Measurements from ENCODE around the gene QRFP. TPM values are rescaled to one million over a fixed set of nuclear protein-coding genes. Genes with fewer than 3 reads are reported as not detected.

The QRFP gene
- total and polyA plus RNA-seq, 4 donors = 0.05 TPM; not detected in 3

DNA sequence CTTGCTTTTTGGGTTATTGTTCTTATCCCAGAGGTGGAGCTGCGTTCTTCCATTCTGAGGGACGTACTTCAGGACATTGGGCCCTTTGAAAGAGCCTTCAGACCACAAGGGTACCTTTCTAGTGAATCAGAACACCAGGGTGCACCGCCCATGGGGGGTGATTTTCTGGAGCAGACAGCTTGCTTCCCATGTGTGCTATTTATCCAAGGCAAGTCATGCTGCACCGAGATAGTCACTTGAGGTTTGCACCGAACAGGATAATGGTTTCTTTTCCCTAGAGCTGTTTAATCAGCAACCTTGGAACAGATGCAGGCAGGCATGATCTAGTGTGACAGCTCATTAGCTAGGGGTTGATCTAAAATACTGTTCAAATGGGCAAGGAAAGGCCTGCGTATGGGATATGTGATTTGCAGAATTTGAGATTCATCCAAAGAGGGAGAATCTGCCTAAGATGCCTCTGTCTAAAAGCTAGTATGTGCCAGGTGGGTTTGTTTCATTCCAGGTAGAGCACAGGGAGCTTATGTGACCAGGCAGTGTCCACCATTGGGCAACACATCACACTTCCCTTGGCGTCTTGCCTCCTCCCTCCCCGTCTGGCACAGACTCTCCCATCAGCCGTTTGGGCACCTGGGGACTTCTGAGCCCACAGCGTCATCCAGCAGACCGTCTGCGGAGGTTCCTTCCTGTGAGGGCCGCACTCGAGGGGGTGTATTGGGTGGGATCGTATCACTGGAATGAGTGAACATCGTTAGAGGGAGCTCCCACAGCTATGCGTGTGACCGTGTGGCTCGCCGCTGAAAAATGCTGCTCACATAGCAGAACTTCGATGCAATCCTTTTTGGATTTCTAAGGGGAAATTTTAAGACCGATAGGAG, 38.5 kb downstream of the QRFP start (continued):
- TF ChIP-seq SP1 (IDR thresholded peaks at IDR 0.05) (no peak), FOXA2 (IDR thresholded peaks at IDR 0.05) (no peak)
- TF ChIP-seq, protein P1, sequence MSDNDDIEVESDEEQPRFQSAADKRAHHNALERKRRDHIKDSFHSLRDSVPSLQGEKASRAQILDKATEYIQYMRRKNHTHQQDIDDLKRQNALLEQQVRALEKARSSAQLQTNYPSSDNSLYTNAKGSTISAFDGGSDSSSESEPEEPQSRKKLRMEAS (IDR thresholded peaks at IDR 0.05) = no peak
- TF ChIP-seq, protein P2, sequence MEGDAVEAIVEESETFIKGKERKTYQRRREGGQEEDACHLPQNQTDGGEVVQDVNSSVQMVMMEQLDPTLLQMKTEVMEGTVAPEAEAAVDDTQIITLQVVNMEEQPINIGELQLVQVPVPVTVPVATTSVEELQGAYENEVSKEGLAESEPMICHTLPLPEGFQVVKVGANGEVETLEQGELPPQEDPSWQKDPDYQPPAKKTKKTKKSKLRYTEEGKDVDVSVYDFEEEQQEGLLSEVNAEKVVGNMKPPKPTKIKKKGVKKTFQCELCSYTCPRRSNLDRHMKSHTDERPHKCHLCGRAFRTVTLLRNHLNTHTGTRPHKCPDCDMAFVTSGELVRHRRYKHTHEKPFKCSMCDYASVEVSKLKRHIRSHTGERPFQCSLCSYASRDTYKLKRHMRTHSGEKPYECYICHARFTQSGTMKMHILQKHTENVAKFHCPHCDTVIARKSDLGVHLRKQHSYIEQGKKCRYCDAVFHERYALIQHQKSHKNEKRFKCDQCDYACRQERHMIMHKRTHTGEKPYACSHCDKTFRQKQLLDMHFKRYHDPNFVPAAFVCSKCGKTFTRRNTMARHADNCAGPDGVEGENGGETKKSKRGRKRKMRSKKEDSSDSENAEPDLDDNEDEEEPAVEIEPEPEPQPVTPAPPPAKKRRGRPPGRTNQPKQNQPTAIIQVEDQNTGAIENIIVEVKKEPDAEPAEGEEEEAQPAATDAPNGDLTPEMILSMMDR (IDR thresholded peaks at IDR 0.05; ENCODE audit: low read depth, low read length, missing input control) = no peak

DNA sequence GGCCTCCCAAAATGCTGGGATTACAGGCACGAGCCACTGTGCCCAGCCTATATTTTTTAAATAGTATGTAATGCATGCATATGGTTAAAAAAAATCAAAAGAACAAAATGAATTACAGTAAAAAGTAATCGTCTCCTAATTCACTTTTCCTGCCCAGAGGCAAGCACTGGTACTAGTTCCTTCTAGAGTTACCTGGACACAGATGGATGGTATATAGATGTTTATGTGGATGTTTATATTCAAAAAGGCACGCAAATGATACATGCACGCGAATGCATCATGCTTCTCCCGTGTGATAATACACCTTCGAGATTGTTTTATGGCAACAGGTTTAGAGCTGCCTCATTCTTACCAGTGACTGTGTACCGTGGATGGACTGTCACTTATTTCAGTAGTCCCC, 40.1 kb downstream of the QRFP start:
- peaks cover 3 to 19% (median 15%) of the 10 kb centered on the region in 4 donors for H3K36me3 ChIP-seq (ENCODE audit: control insufficient read depth in 4 of 4, insufficient read depth in 3 of 4, low read depth in 1 of 4, low read length in 3 of 4)
- no peak overlapping the region for H3K9ac ChIP-seq (ENCODE audit: low read depth in 1 of 2, low read length in 2 of 2)
- no peak overlapping the region for H3K4me3 ChIP-seq (ENCODE audit: low read depth in 1 of 3, low read length in 3 of 3)
- H3K9me3 ChIP-seq (ENCODE audit: control insufficient read depth in 4 of 4, low read length in 3 of 4) = no peaks in the 10 kb centered on the region
- 88% methylated on average over 8 of the region's 8 CpGs for WGBS
- DNase-seq (ENCODE audit: low spot score) = no peak
- no peaks in the 10 kb centered on the region for H3K4me1 ChIP-seq (ENCODE audit: control insufficient read depth in 4 of 4, insufficient read depth in 4 of 4, low read length in 3 of 4)
- TF ChIP-seq RXRA (IDR thresholded peaks at IDR 0.05) = no peak
- TF ChIP-seq EGR1 (IDR thresholded peaks at IDR 0.05; ENCODE audit: low read depth in 2 of 2) = no peak
- TF ChIP-seq HNF4G (IDR thresholded peaks at IDR 0.05) = no peak
- TF ChIP-seq, protein P3, sequence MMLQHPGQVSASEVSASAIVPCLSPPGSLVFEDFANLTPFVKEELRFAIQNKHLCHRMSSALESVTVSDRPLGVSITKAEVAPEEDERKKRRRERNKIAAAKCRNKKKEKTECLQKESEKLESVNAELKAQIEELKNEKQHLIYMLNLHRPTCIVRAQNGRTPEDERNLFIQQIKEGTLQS (IDR thresholded peaks at IDR 0.05) = no peak
- no peak for TF ChIP-seq HNF4A (conservative IDR thresholded peaks at IDR 0.05)
- TF ChIP-seq NR2F2 (IDR thresholded peaks at IDR 0.05) = no peak
- no peak for TF ChIP-seq RAD21 (IDR thresholded peaks at IDR 0.05)
- TF ChIP-seq FOXA1 (IDR thresholded peaks at IDR 0.05) = no peak
- TF ChIP-seq TAF1 (conservative IDR thresholded peaks at IDR 0.05) = no peak
- TF ChIP-seq, protein P2 (IDR thresholded peaks at IDR 0.05; ENCODE audit: low read depth, low read length, missing input control) = no peak
- no peak for TF ChIP-seq JUND (IDR thresholded peaks at IDR 0.05)
- no peak for TF ChIP-seq YY1 (IDR thresholded peaks at IDR 0.05)
- no peak overlapping the region for H3K27ac ChIP-seq (ENCODE audit: low read depth in 1 of 2, low read length in 2 of 2)
- no peaks in the 10 kb centered on the region for H3K27me3 ChIP-seq (ENCODE audit: control insufficient read depth in 4 of 4, insufficient read depth in 4 of 4, low read length in 3 of 4)

DNA sequence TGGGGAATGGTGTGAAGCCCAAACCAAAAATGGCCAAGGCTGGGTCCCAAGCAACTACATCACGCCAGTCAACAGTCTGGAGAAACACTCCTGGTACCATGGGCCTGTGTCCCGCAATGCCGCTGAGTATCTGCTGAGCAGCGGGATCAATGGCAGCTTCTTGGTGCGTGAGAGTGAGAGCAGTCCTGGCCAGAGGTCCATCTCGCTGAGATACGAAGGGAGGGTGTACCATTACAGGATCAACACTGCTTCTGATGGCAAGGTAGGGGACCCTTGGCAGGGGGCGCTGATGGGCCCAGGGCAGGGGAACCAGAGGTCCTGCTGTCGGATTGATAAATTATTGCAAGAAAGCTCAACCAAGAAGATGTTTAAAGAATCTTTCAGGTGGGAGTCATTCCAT, 41.8 kb downstream of the QRFP start:
- 97% methylated on average over 9 of the region's 9 CpGs for WGBS
- Histone ChIP-seq H3K4me3 (ENCODE audit: low read depth in 1 of 3, low read length in 3 of 3) (no peak overlapping the region), H3K27me3 (ENCODE audit: control insufficient read depth in 4 of 4, insufficient read depth in 4 of 4, low read length in 3 of 4) (no peaks in the 10 kb centered on the region), H3K9ac (ENCODE audit: low read depth in 1 of 2, low read length in 2 of 2) (no peak overlapping the region), H3K27ac (ENCODE audit: low read depth in 1 of 2, low read length in 2 of 2) (no peak overlapping the region), H3K9me3 (ENCODE audit: control insufficient read depth in 4 of 4, low read length in 3 of 4) (no peaks in the 10 kb centered on the region), H3K4me1 (ENCODE audit: control insufficient read depth in 4 of 4, insufficient read depth in 4 of 4, low read length in 3 of 4) (no peaks in the 10 kb centered on the region), H3K36me3 (ENCODE audit: control insufficient read depth in 4 of 4, insufficient read depth in 3 of 4, low read depth in 1 of 4, low read length in 3 of 4) (peaks cover 3 to 19% (median 12%) of the 10 kb centered on the region in 4 donors)
- TF ChIP-seq YY1 (IDR thresholded peaks at IDR 0.05) (no peak), HNF4A (conservative IDR thresholded peaks at IDR 0.05) (no peak), RAD21 (IDR thresholded peaks at IDR 0.05) (no peak)
- TF ChIP-seq, protein P2 (IDR thresholded peaks at IDR 0.05; ENCODE audit: low read depth, low read length, missing input control) = no peak
- no peak for DNase-seq (ENCODE audit: low spot score)

Data from liver (tissue), 9 donors.